DND-41 (cell line): ENCODE data around the gene TRNAU1AP.

Experiments used
- EZH2 ChIP-seq: IDR thresholded peaks from 3 replicates; pipeline ENCODE4 v1.6.1; 2012; ENCODE audit warnings: borderline replicate concordance, low read depth, mild to moderate bottlenecking, moderate library complexity, low read length, inconsistent platforms; ENCODE audit not compliant: severe bottlenecking
- TF ChIP-seq, protein P1 (sequence below): IDR thresholded peaks from 2 replicates; pipeline ENCODE4 v1.5.1; 2012; ENCODE audit warnings: borderline replicate concordance, low read length, moderate library complexity, mild to moderate bottlenecking; ENCODE audit not compliant: poor library complexity, severe bottlenecking; ENCODE audit errors: extremely low read depth

GRCh38 chr1:28579401-28579800, 26.5 kb downstream of the TRNAU1AP start:
- TF ChIP-seq, protein P1, sequence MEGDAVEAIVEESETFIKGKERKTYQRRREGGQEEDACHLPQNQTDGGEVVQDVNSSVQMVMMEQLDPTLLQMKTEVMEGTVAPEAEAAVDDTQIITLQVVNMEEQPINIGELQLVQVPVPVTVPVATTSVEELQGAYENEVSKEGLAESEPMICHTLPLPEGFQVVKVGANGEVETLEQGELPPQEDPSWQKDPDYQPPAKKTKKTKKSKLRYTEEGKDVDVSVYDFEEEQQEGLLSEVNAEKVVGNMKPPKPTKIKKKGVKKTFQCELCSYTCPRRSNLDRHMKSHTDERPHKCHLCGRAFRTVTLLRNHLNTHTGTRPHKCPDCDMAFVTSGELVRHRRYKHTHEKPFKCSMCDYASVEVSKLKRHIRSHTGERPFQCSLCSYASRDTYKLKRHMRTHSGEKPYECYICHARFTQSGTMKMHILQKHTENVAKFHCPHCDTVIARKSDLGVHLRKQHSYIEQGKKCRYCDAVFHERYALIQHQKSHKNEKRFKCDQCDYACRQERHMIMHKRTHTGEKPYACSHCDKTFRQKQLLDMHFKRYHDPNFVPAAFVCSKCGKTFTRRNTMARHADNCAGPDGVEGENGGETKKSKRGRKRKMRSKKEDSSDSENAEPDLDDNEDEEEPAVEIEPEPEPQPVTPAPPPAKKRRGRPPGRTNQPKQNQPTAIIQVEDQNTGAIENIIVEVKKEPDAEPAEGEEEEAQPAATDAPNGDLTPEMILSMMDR, result no peak
- no peak for TF ChIP-seq EZH2
